Measurements from ENCODE around the gene PDHA2.
"Not testable (repeated sequence)": the region's sequence is repeated elsewhere in the genome, so short reads cannot be mapped to it uniquely, and the experiment has no call there.

The PDHA2 gene

DNA sequence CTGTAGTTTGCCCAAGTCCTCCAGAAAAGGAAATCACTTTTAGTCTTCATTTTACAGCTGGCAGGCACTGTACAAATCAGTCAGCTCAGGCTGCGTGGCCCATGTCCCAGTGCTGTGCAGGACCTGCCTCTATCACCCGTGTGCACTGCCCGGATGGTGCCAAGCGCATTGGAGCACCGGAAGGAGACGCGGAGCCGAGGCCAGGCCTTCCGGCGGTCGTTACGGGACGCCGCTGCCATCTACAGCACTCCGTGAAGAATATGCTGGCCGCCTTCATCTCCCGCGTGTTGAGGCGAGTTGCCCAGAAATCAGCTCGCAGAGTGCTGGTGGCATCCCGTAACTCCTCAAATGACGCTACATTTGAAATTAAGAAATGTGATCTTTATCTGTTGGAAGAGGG is at the start of gene PDHA2:
Gene PDHA2, plus strand, starts transcription at position 203 of the 400 bp plus-strand sequence. Its CDS starts 58 bp downstream, at position 261.
- DNase-seq (ENCODE audit: low spot score), result no peak

DNA sequence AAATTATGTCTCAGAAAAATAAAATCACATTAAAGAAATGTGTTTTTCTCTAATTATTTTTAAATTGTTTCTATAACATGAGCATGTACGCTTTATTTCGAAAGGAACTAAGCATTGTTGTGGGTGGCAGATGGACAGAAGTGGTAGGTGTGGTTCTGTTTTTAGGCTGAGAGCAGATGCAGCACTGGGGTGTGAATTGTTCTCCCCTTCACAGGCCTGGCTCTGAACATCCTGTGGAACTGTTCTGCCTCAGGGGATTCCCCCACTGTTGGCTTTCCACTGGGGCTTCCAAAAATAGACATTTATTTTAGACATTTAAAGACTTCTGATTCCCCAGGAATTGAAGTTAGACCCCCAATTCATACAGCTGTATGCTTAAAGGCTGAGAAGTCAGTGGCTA is 41.9 kb upstream of the PDHA2 start:
- DNase-seq (ENCODE audit: low spot score), result no peak

- DNase-seq (ENCODE audit: low spot score), result no peak
Measured at GRCh38 chr4:95798727-95799126, 41.2 kb upstream of the PDHA2 start.

DNA sequence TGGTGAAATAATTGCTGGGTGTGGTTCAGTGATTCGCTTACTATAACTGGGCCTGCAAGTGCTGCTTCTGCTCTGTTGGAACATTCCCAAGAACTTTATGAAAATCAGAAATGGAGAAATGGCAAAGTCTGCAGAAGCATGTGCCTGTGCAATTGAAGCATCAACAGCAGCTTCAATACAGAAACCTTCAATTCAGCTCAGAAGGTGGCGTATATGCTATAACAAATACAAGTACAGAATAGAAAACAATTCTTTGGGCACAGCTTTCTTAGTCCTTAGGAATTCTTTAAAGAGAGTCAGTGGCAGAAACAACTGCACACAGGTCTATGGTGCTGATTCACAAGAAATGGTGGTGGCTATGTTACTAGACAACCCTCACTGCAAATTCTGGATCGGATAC is 18.0 kb upstream of the PDHA2 start:
- no peak for DNase-seq (ENCODE audit: low spot score)

- no peak for DNase-seq (ENCODE audit: low spot score)
Measured at GRCh38 chr4:95825546-95825945, 14.3 kb upstream of the PDHA2 start.

- no peak for DNase-seq (ENCODE audit: low spot score)
Measured at GRCh38 chr4:95830651-95831050, 9.2 kb upstream of the PDHA2 start.

- DNase-seq (ENCODE audit: low spot score), result no peak
Measured at GRCh38 chr4:95831166-95831565, 8.7 kb upstream of the PDHA2 start.

DNA sequence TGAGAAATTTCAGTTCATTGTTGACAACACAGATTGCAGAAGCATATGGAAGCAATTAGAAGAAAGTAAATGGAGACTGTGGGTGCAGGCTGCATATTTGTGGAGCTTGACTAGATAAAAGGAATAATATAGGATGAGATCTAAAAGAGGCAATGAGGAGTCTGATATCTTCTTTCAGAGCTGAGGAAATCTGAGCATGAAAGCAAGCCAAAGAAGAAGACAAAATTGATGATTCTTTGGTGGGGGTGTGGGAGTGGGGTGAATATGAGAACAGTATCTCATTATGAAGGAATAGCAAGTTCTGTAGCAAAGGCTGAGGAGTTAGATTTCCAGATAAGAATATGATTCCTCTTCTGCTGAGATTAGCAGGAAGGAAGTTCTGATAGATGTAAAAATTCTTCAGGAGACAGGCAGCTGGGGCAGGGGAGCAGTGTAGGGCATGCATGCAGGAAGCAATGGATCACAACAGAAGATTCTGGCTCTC is 6.1 kb upstream of the PDHA2 start:
- no peak for DNase-seq (ENCODE audit: low spot score)

DNA sequence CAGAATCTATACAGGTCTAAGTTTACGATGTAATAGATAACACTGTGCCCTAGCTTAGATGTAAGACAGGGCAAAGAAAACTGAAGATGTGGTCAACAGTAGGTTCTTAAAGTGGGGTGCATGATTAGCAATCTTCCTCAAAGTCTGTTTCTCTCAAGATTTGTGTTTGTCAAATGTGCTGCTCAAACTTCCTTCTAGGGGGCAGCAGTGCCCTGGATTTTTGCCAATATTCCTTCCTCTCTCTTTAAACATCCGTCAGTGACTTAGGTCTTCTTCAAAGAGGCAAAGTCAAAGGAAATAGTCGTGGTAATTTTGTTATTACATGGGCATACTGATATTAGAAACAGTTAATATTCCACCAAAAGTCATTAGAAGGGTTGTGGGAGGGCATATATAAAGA is 4.2 kb upstream of the PDHA2 start:
- no peak for DNase-seq (ENCODE audit: low spot score)

DNA sequence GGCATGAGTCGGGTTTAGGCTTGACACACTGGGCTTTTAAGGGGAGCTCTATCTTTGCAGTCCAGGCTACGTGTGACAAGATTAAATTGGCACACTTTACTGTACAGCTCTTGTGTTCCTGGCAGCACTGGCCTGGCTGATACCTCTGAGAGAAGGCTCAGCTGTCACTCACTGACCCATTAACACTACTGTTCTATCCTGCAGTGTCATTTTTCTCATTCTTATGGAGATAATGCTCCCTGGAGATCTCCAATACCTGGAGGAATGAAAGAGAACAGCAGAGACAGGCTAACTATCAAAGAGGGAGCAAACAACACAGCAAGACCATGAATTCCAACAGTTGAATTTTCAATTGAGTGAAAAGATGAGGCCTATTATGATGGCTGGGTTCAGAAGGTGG is 1.7 kb upstream of the PDHA2 start:
- no peak for DNase-seq (ENCODE audit: low spot score)

- no peak for DNase-seq (ENCODE audit: low spot score)
Measured at GRCh38 chr4:95847908-95848460, 8.1 kb downstream of the PDHA2 start.

DNA sequence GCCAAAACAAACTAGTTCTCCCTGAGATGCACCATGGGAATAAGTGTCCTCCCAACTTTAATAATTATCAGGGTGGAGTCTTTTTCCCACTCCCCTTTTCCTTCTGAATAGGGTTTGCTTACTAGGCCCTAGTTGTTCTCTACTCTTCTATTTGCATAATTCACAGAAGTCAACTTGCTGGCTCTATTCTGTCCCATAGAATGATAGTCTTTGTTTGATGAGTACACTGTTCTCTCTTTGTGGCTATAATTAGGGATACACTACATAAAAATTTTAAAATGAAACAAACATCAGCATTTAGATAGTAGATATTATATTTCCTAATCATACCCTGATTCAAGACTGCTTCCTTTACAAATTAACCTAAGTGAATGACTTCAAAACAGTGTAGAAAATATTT is 10.3 kb downstream of the PDHA2 start:
- DNase-seq (ENCODE audit: low spot score), result no peak

GRCh38 chr4:95857761-95858160 is 17.9 kb downstream of the PDHA2 start:
- DNase-seq (ENCODE audit: low spot score), result no peak

- no peak for DNase-seq (ENCODE audit: low spot score)
Measured at GRCh38 chr4:95867919-95868318, 28.0 kb downstream of the PDHA2 start.

- not testable (repeated sequence) for DNase-seq (ENCODE audit: low spot score)
Measured at GRCh38 chr4:95869414-95869813, 29.5 kb downstream of the PDHA2 start.

GRCh38 chr4:95869961-95870500 is 30.1 kb downstream of the PDHA2 start:
- no peak for DNase-seq (ENCODE audit: low spot score)

DNA sequence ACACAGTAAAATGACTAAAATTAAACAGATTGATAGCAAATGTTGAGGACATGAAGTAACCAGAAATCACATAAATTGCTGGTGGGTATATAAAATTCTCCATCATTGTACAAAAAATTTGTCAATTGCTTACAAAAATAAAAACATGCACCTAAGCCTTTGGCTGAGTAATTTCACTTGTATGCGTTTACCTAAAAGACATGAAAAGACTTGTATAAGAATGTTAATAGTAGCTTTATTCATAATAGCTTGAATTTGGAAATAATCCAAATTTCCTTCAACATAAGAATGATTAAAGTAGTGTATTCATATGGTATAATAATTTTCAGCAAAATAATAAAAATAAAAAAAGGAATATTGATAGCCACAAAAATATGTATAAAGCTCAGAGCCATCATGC is 37.7 kb downstream of the PDHA2 start:
- DNase-seq (ENCODE audit: low spot score), result no peak

- DNase-seq (ENCODE audit: low spot score), result no peak
Measured at GRCh38 chr4:95887551-95887950, 47.7 kb downstream of the PDHA2 start.

GRCh38 chr4:95889662-95890061 is 49.8 kb downstream of the PDHA2 start:
- no peak for DNase-seq (ENCODE audit: low spot score)

Data from AG08396 (cell line).